Measurements from ENCODE around the gene RAPGEF2. TPM values are rescaled to one million over a fixed set of nuclear protein-coding genes. Genes with fewer than 3 reads are reported as not detected.
"Not testable (repeated sequence)": the region's sequence is repeated elsewhere in the genome, so short reads cannot be mapped to it uniquely, and the experiment has no call there.

The RAPGEF2 gene
- total RNA-seq, 1 donor from 2014 or later: 34.8 TPM

DNA sequence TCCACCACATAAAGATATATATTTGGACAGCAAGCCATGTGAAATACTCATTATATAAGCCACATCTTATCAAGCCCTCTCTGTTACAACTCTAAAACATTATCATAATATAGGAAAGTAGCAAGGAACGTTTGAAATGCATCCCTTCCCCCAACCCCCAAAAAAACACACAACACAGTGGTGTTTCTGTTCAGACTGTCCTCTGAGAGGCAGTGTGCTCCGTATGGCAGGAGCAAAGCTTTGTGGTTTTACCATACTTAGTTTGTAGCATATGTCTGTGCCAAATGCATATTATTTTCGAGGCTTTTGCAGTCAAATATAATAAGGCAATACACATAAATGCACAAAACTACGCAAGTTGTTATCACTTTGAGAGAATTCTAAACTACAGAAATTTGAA lies 194.2 kb downstream of the RAPGEF2 start:
- intact Hi-C loops (cut with micrococcal nuclease): no loop called here

DNA sequence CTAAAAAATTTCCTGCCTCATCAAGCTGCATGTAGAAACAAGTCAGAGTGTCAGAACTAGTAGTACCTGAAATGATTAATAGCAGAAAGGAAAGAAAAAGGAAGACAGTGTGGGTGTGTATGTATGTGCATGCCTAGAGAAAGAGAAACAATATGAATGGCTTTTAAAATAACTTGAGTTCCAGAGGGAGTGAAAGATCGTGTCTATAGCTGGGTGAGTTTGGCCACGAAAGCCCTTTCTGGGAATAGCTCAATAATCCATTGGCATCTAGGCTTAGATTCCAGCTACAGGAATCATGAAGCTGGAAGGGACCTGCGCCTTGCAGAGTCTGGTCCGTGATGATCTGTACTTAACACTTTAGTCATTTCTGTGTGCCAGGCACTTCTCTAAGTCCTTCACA lies 195.6 kb downstream of the RAPGEF2 start:
- intact Hi-C loops (cut with micrococcal nuclease): no loop called here

DNA sequence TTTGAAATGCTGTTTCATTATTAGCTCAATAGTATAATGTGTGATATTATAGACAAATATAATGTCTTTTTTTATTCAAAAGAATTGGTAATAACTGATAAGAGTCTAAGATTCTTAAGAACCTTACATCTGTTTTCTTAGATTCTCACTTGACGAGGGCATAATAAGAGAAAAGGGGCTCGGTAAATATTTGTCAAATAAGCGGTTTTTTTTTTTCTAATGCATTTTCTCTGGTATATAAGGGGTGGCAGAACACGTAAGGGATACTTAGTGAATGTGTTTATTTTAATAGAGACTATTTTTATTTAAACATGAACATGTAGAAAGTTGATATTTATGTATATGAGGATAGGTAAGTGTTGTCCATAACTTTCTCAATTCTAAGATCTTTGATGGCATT lies 200.6 kb downstream of the RAPGEF2 start:
- intact Hi-C loops (cut with micrococcal nuclease): no loop called here

DNA sequence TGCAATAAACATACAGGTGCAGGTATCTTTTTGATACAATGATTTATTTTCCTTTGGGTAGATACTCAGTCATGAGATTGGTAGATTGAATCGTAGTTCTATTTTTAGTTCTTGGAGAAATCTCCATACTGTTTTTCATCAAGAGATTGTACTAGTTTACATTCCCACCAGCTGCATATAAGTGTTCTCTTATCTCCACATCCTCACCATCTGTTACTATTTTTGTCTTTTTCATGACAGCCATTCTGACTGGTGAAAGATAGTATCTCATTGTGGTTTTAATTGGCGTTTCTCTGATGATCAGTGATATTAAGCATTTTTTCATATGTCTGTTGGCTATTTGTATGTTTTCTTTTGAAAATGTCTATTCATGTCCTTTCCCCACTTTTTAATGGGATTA lies 202.2 kb downstream of the RAPGEF2 start:
- intact Hi-C loops (cut with micrococcal nuclease): no loop called here

DNA sequence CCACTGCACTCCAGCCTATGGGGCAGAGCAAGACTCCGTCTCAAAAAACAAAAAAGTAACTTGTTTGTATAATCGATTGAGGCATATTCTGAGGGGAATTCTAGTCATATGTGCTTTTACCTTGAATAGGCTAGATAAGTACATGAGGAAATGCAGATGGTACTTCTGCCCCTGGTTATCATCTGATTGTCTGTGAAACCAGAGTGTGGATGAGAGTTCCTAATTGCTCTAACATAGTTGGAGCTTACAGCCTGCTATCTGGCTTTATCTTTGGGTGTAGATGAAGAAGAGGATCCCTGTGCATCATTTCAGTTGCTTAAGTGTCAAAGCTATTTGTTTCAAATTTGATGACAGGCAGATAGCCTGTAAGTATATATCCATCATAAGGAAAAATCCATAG lies 205.1 kb downstream of the RAPGEF2 start:
- intact Hi-C loops (cut with micrococcal nuclease): no loop called here

DNA sequence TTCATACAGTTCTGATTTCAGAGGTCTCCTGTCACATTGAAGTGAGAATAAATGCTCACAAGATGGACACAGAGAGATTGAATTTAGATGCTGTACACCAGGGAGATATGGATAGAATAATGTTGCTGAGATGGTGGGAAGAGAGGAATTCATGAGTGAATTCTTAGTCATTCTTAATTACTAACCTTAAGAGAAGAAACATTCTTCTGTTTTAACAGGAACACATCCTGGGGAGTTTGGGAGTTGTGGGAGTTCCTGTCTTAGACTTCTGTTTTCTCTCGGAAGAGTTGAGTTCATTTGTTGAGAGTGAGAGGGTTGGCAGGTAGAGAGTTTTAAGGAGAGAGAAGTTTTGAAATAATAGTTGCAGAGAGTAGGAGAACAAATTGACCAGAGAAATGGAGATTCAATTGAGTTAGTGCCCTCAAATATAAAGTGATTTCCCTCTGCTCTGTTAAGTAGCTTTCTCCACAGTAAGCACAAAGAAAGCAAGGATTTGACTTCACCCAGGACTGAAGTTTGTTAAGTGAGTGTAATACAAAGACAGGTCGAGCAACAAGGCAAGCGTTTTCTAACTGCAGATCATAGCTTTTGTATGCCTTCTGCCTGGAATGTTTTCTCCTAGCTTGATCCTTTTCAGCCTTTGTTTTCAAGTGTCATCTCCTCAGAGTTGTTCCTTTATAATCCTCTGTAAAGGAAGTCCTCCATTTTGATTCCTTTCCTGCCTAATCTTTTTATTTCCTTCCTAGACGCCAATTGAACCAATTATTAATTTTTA lies 205.9 kb downstream of the RAPGEF2 start:
- intact Hi-C loops (cut with micrococcal nuclease): no loop called here

DNA sequence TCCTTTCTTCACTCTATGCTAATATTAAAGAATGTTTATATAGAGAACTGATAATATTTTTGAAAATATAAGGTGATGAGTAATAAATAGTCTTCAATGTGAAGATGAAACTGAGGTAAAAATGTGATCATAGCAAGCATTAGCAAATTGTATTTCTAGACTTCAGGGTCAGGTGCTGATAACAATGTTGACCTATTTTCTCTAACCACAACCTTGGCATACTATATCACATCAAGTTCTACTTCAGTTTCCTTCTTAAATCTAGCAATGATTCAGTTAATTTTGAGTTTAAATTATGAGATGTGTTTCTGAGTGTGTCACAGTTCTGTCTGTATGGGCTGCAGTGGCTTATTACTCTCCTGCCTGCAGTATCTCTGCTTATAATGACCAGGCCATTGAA lies 209.4 kb downstream of the RAPGEF2 start:
- intact Hi-C loops (cut with micrococcal nuclease): no loop called here

DNA sequence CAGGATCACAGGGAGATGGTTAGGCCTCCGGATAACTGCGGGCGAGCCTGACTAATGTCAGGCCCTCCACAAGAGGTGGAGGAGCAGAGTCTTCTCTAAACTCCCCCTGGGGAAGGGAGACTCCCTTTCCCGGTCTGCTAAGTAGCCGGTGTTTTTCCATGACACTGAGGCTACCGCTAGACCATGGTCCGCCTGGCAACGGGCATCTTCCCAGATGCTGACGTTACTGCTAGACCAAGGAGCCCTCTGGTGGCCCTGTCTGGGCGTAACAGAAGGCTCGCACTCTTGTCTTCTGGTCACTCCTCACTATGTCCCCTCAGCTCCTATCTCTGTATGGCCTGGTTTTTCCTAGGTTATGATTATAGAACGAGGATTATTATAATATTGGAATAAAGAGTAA lies 213.0 kb downstream of the RAPGEF2 start:
- intact Hi-C loops (cut with micrococcal nuclease): not testable (repeated sequence)

DNA sequence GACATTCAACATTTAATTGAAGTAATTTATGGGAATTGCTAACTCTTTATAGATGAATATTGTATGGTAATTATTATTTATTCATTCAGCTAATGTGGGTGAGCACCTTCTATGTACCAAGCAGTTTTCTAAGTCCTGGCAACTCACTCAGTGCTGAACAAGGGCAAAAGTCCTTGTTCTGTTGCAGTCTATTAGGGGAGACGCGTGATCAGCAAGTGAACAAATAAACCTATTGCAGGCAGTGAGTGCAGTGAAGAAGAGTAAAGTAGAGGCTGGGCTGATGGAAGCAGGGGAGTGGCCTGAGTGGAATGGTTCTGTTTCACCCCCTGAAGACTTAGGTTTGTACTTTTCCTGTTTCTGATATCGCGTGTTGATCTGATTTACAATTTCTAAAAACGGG lies 214.3 kb downstream of the RAPGEF2 start:
- intact Hi-C loops (cut with micrococcal nuclease): no loop called here

DNA sequence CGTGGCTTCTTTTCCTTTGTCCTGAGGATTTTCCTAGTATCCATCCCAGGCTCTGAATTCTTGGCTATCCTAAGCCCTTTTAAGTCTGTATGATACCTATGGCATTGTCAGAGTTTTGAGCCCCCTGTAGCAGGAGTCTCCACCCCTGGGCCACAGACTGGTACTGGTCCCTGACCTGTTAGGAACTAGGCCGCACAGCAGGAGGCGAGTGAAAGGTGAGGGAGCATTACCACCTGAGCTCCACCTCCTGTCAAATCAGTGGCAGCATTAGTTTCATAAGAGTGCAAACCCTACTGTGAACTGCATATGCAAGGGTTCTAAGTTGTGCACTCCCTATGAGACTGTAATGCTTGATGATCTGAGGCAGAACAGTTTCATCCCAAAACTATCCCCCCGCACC lies 216.1 kb downstream of the RAPGEF2 start:
- intact Hi-C loops (cut with micrococcal nuclease): no loop called here

DNA sequence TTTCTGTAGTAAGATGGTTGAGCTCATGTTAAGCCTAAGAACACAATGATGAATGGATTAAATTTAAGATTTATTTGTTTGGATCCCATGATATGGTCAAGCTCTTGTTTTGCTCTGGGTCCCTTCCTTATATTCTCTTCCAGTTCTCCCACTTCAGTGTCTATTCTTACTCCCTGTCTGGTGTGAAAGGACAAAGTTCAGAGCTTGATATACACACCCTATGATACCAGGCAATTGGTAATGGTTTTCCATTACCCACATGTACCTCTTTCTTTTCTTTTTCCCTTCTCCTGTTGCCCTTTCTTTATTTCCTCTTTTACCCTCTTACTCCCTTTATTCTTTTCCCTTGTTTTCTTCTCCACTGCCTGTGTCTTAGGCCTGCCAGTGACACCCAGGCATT lies 223.6 kb downstream of the RAPGEF2 start:
- intact Hi-C loops (cut with micrococcal nuclease): no loop called here

DNA sequence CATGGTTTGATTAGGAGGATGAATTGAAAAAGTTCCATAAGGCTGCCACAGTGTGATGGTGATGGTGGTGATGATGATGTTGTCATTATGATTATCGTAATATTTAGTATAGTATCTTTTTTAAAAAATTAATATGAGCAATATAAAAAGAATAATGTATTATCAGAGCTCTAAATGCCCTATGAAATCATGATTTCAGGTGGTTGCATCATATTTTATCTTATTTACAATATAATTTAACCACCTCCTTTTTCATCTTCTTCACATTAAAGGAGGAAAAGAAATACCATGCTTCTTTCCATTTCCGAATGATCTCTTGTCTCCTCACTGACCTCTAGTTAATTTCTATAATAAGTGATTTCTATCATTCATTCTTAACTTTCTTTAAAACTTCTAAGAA lies 225.9 kb downstream of the RAPGEF2 start:
- intact Hi-C loops (cut with micrococcal nuclease): no loop called here

DNA sequence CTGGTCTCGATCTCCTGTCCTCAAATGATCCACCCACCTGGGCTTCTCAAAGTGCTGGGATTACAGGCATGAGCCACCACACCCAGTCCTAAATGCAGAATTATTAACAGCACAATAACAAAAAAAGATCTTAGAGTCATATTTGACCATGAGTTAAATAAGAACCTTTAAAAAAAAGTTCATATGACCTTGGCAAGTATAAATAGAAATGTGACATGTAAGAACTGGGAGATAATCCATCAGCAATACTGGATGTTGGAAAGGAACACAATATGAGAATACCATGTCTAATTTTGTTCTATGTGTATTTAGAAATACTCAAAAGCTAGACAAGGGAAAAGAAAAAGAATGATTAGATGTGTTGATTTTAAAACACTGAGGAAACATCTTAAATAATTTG lies 231.6 kb downstream of the RAPGEF2 start:
- intact Hi-C loops (cut with micrococcal nuclease): no loop called here

DNA sequence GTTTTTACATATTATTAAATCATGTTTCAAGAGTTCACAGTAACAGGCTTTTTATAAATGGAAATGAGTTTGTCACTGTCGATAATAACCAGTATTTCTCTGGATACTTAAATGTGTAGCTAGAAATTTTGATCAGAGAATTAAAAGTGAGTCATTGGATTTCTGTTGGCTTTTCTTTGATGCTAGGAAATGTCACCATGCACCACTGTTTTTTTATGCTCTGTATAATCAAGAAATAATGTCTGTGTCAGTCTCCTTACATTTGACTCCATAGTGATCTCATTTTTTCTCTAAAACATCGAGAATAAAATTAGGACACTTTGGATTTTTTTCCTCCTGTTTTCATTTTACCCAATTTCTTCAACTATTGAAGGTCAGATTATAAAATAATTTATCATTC lies 234.2 kb downstream of the RAPGEF2 start:
- intact Hi-C loops (cut with micrococcal nuclease): no loop called here

DNA sequence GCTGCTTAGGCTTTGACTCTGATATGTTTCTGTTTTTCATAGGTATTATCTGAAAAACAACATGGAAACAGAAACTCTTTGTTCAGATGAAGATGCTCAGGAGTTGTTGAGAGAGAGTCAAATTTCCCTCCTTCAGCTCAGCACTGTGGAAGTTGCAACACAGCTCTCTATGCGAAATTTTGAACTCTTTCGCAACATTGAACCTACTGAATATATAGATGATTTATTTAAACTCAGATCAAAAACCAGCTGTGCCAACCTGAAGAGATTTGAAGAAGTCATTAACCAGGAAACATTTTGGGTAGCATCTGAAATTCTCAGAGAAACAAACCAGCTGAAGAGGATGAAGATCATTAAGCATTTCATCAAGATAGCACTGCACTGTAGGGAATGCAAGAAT lies 238.6 kb downstream of the RAPGEF2 start:
- intact Hi-C loops (cut with micrococcal nuclease): no loop called here

DNA sequence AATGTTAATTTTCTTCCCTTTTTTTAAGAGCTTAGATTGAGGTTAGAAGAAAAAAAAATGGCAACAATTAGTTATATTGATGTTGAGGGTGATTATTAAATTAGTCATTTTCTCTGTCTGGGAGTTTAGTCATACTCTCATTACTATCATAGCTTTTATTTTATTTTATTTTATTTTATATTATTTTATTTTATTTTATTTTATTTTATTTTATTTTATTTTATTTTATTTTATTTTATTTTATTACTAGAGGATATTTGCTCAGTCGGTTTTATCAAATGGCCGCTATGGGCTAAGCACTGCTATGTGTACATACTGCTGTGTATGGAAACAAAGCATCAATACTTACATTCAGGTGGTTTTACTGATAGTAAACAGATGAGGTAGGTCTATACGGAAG lies 239.5 kb downstream of the RAPGEF2 start:
- intact Hi-C loops (cut with micrococcal nuclease): no loop called here

DNA sequence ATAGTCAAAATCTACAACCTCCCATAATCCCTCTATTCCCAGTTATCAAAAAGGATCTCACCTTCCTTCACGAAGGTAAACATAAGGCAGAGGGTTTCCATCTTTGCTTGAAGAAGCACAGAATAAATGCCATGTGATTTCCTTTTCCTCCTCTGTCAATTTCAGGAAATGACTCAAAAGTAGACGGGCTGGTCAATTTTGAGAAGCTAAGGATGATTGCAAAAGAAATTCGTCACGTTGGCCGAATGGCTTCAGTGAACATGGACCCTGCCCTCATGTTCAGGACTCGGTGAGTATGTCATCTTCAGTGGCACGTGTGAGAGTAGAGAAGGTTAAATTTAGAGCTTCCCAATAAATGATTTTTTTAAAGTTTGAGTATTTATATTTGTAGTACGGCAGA lies 240.2 kb downstream of the RAPGEF2 start:
- intact Hi-C loops (cut with micrococcal nuclease): no loop called here

DNA sequence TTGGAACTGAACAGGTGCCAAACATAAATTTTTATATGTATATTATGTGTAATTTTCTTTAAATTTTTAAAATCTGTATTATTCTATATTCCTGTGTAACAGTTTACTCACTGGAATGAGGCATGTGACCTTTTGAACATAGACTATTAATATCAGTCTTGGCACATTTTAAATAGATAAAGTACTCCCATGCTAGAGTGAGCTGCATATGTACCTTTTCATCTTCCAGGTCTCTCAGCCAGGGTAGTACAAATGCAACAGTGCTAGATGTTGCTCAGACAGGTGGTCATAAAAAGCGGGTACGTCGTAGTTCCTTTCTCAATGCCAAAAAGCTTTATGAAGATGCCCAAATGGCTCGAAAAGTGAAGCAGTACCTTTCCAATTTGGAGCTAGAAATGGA lies 242.0 kb downstream of the RAPGEF2 start:
- intact Hi-C loops (cut with micrococcal nuclease): no loop called here

DNA sequence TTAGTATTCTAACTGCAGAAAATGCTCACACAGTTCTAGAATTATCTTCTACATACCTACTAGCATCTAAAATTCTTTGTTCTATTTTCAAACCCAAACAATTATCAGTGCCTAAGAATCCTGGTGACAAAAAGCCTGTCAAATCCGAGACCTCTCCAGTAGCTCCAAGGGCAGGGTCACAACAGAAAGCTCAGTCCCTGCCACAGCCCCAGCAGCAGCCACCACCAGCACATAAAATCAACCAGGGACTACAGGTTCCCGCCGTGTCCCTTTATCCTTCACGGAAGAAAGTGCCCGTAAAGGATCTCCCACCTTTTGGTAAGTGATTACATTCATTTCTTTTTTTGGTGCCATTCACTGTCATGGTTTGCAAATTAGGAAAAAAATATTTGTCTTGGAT lies 243.8 kb downstream of the RAPGEF2 start:
- intact Hi-C loops (cut with micrococcal nuclease): no loop called here

DNA sequence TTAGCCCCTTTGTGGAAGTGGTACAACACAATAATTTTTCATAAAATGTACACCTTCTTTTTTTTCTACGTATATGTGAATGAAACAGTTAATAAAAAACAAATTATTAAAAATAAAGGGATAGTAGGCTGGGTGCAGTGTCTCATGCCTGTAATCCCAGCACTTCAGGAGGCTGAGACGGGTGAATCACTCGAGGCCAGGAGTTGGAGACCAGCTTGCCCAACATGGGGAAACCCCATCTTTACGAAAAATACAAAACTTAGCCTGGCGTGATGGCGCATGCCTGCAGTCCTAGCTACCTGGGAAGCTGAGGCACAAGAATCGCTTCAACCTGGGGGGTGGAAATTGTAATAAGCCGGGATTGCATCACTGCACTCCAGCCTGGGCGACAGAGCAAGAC lies 244.9 kb downstream of the RAPGEF2 start:
- intact Hi-C loops (cut with micrococcal nuclease): no loop called here

DNA sequence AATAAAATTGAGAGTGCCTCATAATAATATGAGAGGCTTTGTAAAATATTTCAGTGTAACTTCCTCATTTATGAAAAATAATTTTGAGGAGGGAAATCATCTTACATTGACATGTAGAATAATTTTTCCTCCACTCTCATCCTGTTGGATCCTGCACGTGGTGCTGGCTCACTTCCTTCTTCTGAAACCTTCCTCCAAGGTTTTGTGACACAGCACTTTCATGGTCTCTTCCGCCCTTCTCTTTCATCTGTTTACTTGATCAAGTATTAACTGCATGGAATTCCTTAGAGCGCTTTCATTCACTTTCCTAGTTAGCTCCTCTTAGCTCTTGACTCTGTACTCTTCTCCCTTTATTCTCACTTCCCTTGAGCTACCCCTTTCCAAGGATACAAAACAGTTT lies 246.5 kb downstream of the RAPGEF2 start:
- intact Hi-C loops (cut with micrococcal nuclease): no loop called here

DNA sequence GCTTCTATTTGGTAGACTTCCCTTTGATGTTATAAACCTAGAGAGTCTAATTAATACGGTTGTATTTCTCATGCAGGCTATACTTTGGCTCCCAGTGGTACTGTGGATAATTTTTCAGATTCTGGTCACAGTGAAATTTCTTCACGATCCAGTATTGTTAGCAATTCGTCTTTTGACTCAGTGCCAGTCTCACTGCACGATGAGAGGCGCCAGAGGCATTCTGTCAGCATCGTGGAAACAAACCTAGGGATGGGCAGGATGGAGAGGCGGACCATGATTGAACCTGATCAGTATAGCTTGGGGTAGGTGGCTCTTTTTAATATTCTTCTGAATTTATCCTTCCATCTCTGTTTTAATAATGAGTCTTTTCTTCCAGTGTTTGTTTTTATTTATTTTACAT lies 249.7 kb downstream of the RAPGEF2 start:
- intact Hi-C loops (cut with micrococcal nuclease): no loop called here

DNA sequence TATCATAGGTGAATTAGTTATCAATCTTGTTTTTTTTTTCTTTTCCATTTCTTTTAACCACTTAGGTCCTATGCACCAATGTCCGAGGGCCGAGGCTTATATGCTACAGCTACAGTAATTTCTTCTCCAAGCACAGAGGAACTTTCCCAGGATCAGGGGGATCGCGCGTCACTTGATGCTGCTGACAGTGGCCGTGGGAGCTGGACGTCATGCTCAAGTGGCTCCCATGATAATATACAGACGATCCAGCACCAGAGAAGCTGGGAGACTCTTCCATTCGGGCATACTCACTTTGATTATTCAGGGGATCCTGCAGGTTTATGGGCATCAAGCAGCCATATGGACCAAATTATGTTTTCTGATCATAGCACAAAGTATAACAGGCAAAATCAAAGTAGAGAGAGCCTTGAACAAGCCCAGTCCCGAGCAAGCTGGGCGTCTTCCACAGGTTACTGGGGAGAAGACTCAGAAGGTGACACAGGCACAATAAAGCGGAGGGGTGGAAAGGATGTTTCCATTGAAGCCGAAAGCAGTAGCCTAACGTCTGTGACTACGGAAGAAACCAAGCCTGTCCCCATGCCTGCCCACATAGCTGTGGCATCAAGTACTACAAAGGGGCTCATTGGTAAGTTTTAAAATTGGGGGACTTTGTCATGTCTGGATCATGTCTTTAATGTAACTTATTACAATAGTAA lies 250.7 kb downstream of the RAPGEF2 start:
- intact Hi-C loops (cut with micrococcal nuclease): no loop called here

Measured in T-helper 1 cell treated with Interleukin-12 subunit alpha and Interleukin-12 subunit beta and Interleukin-4 antibody, amounts not matched to agents 30 ng/mL and 1 ng/mL, for 36 hours (primary cell).